NCI-H524 treated with DMSO at 0.1 percent for 48 hours (cell line): Measurements from ENCODE around the gene GALNT14.
A peak's percentile ranks its signal among the peaks of the same experiment; 100 is the strongest.
"Not testable (repeated sequence)": the region's sequence is repeated elsewhere in the genome, so short reads cannot be mapped to it uniquely, and the experiment has no call there.

Source experiments
- DNase-seq: peaks from one replicate; lab custom pipeline; 2025; lab: John Stamatoyannopoulos, UW

The GALNT14 gene, protein sequence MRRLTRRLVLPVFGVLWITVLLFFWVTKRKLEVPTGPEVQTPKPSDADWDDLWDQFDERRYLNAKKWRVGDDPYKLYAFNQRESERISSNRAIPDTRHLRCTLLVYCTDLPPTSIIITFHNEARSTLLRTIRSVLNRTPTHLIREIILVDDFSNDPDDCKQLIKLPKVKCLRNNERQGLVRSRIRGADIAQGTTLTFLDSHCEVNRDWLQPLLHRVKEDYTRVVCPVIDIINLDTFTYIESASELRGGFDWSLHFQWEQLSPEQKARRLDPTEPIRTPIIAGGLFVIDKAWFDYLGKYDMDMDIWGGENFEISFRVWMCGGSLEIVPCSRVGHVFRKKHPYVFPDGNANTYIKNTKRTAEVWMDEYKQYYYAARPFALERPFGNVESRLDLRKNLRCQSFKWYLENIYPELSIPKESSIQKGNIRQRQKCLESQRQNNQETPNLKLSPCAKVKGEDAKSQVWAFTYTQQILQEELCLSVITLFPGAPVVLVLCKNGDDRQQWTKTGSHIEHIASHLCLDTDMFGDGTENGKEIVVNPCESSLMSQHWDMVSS

DNA sequence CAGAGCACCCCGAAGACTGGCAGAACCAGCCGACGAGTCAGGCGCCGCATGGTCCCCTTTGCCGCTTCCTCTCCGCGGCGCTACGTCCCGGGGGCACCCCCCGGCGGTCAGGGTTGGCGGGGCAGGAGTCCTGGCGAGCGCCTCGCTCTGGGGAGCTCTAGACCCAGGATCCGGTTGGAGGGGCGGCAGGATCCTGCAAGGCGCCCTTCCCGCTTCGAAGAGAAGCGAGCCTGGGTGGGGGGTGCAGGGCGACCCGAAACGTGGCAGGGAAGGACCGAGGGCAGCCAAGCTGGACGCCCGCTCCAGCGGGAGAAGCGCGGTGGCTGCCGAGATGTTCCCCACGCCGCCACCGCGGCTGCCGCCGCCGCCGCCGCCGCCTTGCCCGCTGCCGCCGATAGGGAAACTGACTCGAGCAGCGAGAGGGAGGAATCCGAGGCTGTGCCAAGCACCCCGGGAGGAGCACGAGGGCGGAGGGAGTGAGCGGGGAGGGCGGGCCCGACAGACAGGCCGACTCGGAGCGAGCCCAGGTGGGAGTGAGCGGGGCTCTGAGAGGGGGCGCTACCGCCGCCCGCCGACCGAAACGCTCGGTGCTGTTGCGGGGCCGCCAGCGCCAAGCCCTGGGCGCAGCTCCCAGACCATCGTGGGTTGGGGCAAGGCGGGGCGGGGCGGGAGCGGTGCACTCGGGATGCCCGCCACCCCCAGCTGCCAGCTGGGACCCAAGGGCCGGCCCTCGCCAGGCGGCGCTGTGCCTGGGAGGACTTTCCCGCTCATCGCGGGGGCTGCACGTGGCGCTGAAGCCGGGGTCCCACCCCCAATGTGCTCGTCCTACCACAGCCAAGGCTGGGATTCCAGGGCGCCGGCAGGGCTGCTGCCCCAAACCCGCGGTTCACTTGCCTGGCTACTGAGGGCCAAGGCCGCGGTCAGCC lies at the start of gene GALNT14:
Gene GALNT14 (minus strand): TSS at position 404 of the 926 bp plus-strand sequence. CDS start 354 bp downstream, at position 50.
- peak; percentile 38 for DNase-seq

DNA sequence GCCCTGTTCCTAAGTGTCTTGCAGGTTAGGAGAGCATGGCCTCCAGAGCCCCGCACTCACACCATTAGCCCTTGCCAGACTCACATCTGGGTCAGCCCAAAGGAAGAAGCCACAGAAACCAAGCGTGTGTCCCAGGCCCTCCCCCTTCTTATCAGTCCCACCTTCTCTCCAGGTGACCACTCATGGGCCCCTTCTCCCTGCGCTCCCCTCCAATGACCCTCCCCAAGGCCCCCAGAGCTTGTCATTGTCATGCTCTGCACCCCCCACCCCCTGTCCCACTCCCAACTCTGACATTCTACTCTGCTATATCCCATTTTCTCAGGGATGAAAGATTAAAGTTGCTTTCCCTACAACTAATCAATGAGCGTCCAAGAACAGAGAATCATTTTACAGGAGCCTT lies 48.9 kb upstream of the GALNT14 start:
- DNase-seq = no peak

DNA sequence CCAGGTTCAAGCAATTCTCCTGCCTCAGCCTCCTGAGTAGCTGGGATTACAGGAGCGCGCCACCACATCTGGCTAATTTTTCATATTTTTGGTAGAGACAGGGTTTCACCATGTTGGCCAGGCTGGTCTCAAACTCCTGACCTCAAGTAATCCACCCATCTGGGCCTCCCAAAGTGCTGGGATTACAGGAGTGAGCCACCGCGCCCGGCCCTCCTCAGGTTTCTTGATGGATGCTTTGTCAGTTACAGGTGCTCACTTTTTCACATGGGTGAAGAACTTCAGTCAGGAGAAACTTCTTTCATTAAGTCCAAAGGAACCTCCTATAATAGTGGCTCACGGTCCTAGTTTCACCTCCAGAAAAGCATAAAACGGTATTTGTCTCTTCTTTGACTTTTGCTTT lies 45.7 kb upstream of the GALNT14 start:
- not testable (repeated sequence) for DNase-seq

DNA sequence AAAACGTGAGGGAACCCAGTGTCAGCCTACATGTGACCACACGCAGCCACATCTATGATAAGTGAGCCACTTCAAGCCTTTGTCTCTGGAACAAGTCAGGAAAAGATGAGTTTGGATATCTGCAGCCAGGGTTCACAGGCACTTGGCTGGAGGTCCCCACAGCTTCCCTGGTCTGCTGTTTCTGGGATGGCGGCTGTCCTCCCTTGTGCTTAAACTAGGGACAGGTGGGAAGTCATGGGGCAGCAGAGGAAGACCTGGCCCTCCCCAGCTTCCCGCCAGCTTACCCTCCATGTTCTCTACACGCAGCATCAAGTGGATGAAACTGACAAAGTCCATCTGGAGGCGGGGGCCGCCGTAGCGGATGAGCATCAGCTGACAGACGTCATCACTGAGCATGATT lies 38.5 kb upstream of the GALNT14 start:
- peak; percentile 20 for DNase-seq

DNA sequence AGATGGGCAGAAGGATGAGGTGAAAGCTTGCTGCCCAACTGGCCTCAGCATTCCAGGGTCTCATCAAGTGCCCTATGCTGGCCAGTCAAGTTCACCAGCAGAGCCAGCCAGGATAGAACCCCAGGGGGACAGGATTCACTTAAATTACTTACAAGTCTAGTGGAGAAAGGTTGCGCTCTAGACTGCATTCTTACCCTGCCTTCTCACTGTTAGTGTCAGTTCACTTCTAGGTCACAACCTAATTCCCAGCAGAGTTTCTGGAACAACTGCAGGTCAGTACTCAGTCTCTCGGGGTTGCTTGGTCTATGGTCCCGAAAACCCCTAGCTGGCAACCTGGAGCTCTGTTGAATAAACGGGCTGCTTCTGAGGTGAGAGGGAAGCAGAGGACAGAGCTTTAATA lies 32.9 kb upstream of the GALNT14 start:
- no peak for DNase-seq

DNA sequence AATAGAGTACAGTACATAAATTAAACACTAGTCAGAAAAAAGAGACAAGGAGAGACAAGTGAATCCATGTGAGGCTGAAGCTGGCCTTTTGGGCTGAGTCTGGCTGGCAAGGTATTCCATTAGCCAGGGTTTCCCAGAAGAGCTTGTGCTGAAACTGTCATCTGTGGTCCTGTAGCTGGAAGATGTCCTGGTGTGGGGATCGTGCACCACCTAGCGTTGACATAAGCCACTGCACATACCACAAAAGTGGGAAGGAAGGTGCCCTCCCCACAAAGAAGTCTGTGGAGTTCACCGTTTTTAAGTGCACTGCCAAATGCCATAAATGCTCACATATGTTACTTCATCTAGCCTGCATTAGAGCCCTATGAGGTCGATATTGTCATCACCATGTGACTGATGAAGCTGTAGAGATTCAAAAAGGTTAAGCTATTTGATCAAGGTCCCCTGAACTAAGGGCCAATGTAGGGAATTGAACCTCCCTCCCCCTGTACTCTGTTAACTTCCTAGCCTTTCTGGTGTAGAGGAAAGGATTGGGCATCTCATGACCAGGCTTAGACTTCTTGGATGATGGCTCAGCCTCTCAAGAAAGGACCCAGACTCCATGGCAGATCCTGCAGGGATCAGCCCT lies 31.9 kb upstream of the GALNT14 start:
- DNase-seq = peak; percentile 10

DNA sequence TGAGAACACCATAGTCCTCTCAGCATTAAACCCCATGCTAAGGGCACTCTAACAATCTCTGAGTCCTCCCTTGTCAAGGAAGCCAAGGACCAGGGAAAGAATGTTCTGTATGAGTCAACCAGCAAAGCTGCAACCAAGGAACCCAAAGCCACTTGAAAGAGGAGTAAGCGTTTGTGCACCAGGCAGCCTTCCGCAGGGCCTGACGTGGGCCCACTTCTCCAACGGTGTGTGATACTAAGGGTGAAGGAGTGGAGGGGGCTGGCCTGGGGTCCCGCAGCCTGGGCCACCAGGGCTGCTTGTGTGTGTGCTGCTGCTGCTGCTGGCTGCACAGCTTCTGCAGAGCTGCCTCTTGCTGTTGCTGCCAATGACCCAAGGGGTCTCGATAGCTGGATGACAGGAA lies 30.1 kb upstream of the GALNT14 start:
- DNase-seq = no peak

DNA sequence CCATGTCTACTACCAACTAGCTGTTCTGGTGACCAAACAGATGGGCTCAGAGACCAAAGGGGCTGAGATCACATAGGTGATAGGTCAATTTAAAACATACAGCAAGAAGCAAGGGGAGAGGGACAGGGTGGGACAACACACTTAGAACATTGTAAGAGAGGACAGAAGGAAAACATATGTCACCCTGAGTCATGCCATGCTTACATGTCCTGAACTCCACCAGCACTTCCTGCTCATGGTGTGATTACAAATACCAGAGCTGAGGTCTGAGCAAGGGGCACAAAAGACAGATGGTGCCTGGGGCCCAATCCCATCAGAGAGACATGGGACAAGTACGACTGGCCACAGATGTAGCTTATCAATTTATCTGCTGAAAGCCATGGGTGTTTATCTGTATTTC lies 28.7 kb upstream of the GALNT14 start:
- DNase-seq = no peak

DNA sequence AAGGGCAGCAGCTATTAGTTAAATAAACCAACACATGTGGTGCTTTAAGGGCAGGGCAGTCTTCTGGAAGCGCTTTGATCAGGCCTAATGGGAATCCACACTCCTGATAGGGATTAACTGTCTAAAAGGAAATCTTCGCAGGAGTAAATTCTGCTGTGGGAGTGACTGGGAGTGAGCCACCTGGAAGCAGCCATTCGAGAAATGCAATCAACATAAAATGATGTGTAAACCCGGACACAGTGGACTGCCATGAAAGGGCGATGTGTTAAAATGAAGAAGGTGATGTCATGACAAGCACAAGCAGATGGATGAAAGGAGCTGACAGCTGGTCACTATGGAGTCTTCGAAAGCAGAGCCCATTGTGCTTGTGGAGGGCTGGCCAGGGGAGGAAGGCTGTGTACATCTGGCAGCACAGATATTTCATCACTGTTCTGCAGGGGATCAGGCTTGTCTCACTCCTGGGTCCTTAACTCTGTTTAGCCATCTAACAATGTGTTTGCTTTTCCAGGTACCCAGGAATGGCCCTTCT lies 24.8 kb upstream of the GALNT14 start:
- peak; percentile 91 for DNase-seq

DNA sequence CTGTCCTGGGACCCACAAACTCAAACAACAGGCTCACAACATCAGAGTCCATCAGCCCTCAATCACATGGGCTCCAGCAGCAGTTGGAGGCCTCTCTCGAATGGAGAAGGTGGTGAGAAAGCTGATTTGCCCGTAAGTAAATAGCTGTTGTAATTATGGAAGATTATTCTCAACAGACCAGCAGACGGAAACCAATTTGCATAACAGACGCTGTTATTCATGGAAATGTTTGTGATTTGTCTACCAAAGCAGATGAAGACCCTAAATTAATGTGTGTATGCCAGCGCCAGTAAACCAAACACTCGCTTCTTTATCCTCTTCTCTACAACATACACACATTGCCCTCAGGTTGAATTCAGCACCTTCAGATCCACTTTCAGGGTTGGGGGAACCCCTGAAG lies 23.4 kb upstream of the GALNT14 start:
- DNase-seq = no peak

DNA sequence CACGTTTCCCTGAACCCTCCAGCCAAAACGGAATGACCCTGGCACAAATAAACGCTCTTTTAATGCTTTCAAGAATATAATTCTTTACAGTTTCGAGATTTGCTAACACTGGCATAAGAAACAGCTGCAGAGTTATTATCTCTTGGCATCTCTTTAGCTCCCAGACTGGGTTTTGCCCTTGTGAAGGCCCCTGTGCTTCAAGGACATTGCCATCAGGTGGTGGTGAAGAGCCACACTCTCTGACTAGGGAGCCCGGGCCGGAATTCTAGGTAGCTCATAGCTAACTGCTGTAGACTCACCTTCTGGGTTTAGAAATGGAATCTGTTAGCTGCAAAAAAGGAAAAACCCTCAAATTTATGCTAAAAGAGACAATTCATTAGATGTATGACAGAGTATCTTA lies 13.3 kb upstream of the GALNT14 start:
- DNase-seq = no peak

DNA sequence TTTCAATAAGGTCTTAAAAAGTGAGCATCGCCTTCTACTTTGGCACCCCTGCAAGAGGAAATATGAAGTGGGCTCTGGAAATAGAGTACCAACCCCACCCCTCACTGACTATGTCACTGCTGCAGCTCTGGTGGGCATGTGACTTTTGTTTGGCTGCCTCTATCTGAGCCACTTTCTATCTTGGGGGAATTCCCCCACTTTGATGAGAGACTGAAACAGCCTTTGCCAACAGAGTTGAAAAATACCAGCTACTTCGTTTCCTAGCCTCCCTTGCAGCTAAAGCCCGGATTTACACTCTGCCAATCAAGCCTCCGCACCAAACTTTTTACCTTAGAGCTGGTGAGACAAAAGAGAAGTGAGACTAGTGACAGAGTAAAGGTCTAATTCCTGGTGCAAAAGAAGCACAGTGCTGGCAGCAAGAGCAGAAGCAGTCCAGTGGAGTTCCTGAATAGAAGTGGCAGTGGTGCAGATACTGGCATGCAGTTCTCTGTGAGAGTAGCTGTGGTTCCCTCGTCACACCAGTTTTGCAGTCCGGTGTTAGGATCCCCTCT lies 12.0 kb upstream of the GALNT14 start:
- DNase-seq = no peak

DNA sequence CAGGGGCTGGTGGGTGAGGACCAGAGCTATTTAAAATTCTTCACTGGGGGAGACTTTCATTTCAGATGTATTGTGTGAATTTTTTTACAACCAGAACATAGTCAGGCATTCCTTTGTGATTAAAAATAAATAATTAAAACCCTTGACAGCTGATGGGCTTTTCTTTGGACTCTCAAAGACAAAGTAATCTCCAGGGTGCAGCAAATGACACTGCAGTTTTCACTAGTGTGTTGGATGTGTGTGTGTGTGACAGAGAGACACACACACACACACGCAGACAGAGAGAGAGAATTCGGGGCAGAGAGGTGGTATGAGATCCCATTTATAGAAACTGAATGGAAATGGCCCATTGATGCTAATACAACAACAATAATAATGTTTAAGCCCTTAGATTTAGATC lies 10.3 kb upstream of the GALNT14 start:
- DNase-seq = no peak

DNA sequence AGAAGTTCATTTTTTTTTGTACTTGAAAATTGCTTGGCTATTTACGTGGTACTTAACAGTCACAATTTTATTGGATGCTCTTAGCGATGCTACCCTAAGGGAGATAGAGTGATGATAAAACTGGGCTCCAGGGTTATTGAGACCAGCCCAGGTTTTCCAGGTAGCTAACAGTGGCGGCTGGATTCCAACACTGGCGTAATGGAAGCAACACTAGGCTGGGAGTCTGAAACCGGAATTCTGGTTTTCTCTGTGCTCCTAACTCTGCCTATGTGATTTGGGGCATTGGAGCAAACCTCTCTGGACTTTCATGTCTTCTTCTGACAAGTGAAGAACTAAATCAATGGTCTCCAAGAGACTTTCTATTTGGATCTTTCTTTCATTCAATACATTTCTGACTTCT lies 9.4 kb upstream of the GALNT14 start:
- DNase-seq = no peak

DNA sequence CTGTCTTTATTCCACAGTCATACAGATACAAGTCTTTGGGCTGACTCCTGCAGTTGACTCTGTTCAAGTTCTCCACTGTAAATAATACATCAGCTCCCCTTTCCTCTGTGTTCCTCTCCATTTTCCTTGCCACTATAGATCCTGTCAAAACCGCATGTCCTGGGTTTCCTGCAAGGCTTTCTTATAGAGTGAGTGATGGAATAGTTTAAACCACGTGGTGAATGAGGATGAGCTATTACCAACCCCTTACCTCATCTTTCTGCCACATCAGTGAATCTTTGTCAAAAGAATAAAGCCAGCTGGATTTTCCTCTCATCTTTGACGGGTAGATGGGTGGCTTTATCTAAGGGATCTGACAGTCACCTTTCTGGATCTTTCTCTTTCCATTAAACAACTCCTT lies 3.9 kb upstream of the GALNT14 start:
- no peak for DNase-seq

DNA sequence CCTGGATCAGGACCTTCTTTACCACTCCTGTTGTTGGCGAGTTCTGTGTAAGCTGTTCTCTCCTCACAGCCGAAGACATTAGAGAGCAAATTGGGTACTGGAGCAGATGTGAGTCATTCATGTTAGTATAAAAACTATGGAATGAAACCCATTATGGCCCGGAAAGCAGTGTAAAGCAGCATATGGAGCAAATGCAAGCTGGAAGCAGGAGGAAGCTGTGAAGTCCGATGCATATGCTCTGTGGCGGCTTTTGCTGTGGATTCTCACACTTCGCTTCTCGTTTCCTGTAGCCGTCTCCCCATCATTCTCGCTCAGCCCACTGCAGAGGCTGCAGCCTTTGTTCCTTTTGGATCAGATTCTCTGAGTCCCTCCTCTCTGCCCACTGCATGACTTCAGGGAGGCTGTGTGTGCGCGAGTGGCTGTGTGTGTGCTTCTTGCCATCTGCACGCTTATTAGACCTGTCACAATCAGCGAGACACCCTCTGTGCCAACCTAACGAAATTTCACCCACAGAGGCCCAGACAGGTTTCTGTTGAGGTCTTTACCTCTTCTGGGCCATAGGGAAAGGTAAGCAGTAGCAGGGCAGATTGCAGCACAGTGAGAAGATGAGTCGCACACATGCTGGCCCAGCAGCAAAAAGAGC lies 3.3 kb upstream of the GALNT14 start:
- no peak for DNase-seq

DNA sequence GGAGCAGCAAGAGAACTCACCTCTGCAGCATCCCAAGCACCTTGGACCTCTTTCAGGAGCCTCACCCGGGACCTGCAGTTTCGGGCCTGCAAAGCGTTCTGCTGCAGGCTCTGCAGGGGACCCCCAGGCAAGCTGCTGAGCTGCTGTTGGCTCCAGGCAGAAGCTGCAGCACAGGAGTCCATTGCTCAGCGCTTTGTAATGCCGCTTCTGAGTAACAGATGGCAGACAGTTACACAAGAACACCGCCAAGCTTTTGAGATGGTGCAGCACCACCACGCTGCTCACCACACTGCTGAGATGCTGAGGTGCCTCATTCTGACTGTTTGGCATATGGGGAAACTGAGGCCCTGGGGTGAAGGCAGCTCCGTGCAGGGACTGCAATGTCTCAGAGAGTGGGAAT lies 1.9 kb upstream of the GALNT14 start:
- DNase-seq = no peak

DNA sequence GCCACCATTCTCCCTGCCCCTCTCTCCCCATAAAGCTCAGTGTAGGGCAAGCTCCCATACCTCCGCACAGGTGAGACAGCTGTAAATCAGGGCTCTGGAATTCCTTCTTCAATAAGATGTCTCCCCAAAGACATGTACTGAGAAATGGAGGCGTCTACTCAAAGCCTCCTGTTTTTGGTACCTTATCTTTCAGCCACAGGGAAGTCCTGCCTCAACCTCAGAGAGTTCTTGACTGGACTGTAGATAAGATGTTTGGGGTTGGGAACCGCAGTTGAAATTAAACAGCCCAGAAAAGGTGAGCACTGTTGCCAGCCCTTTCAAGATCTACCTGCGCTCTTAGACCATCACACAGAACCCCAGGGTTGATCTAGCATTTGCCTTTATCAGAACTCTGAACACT lies 1.4 kb upstream of the GALNT14 start:
- no peak for DNase-seq

DNA sequence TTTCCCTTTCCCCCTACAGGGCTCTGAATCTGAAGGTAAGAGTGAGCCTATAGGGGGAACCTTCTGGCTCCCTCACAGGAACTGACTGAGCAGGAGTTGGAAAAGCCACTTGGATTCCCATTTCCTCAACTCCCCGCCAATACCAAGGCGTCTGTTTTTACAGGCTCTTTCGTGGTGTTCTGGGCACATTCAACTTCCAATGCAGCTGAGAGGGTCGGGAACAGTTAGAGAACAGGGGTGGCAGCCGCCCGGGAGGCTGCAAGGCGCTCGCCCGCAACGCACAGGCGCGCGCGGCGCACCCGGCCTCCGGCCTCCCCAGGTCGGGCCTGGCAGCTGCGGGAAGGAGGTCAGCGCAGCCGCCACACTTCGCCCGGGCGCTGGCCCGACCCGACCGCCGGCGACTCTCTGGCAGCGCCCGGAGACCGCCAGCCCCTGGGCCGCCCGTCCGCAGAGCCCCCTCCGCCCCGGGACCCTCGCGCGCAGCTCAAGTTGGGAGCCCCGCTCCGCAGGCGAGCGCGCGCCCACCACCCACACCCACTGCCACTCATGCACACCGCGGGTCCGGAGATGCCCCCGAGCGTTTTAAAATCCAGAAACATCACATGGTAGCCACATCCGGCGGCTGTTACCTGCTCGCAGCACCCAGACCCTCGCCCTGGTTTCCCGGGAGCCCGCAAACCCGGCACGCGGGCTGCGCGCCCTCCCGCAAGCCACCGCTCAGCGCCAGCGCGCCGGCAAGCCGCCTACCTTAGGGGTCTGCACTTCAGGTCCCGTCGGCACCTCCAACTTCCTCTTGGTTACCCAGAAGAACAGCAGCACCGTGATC lies 816 bp downstream of the GALNT14 start:
- no peak for DNase-seq

DNA sequence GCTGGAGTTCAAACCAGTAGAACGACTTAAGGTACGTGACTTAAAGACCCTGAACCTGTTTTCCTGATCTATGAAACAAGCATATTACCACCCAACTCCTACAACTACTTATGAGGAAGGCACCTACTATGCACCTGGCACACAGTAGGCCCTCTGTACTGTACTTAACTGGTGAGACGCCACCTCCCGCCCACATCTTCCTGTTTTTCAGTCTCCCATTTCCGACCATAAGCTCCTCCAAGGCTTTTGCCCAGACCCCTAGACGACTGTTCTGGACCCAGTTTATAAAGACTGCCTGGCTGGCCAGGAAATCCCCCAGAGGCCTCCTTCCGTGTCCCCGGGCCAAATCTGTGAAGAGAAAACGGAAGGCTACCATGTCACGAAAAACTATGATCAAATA lies 1.5 kb downstream of the GALNT14 start:
- no peak for DNase-seq
